WTC11 (cell line): ENCODE results near the gene LDHB.
"Not testable (repeated sequence)": the region's sequence is repeated elsewhere in the genome, so short reads cannot be mapped to it uniquely, and the experiment has no call there.

ENCODE experiments used
- ATF2 ChIP-seq: sonication (generic); formaldehyde crosslinking; IDR thresholded peaks from 2 replicates; pipeline ENCODE4 v1.8.1; 2022; ENCODE audit warnings: low read depth, missing genetic modification reagents, borderline replicate concordance
- GABPB1 ChIP-seq: sonication (generic); formaldehyde crosslinking; IDR thresholded peaks from 2 replicates; pipeline ENCODE4 v1.8.1; 2023; ENCODE audit warnings: mild to moderate bottlenecking, missing genetic modification reagents
- NFYB ChIP-seq: sonication (generic); formaldehyde crosslinking; conservative IDR thresholded peaks from 2 replicates; pipeline ENCODE4 v1.8.0; 2022; ENCODE audit warnings: low read depth, missing genetic modification reagents
- SP1 ChIP-seq: sonication (generic); formaldehyde crosslinking; conservative IDR thresholded peaks from 2 replicates; pipeline ENCODE4 v1.8.1; 2022; ENCODE audit warnings: missing genetic modification reagents
- ZNF121 ChIP-seq: sonication (generic); formaldehyde crosslinking; IDR thresholded peaks from 2 replicates; pipeline ENCODE4 v1.8.0; 2023; ENCODE audit warnings: missing genetic modification reagents
- TF ChIP-seq, protein P1 (sequence below): fragments of 200-600 bp; IDR thresholded peaks from 2 replicates; pipeline ENCODE4 v1.8.0; 2022; ENCODE audit warnings: antibody characterized with exemption

GRCh38 chr12:21645041-21645500, 12.6 kb downstream of the LDHB start:
- TF ChIP-seq, protein P1, sequence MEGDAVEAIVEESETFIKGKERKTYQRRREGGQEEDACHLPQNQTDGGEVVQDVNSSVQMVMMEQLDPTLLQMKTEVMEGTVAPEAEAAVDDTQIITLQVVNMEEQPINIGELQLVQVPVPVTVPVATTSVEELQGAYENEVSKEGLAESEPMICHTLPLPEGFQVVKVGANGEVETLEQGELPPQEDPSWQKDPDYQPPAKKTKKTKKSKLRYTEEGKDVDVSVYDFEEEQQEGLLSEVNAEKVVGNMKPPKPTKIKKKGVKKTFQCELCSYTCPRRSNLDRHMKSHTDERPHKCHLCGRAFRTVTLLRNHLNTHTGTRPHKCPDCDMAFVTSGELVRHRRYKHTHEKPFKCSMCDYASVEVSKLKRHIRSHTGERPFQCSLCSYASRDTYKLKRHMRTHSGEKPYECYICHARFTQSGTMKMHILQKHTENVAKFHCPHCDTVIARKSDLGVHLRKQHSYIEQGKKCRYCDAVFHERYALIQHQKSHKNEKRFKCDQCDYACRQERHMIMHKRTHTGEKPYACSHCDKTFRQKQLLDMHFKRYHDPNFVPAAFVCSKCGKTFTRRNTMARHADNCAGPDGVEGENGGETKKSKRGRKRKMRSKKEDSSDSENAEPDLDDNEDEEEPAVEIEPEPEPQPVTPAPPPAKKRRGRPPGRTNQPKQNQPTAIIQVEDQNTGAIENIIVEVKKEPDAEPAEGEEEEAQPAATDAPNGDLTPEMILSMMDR: not testable (repeated sequence)
- TF ChIP-seq NFYB; ZNF121 (CRISPR knock-in tag); SP1 (CRISPR knock-in tag); GABPB1; ATF2 (CRISPR knock-in tag): not testable (repeated sequence)
